HepG2 (cell line): ENCODE data around the gene RBBP8NL. TPM values are rescaled to one million over a fixed set of nuclear protein-coding genes. Genes with fewer than 3 reads are reported as not detected.
A peak's percentile ranks its signal among the peaks of the same experiment; 100 is the strongest.

Experiments used
- CHD4 ChIP-seq: fragments of 200-600 bp; sonication (generic); IDR thresholded peaks from 2 replicates; pipeline ENCODE4 v1.7.0; 2017; ENCODE audit warnings: mild to moderate bottlenecking, low read length, borderline replicate concordance
- CREB1 ChIP-seq, 2 experiments: fragments of 450-650 bp in 1 of 2; IDR thresholded peaks; 2 replicates each; pipeline ENCODE4 v1.6.1; 2016 to 2017; ENCODE audit warnings: control low read depth in 1 of 2, mild to moderate bottlenecking in 1 of 2, missing compliant biosample characterization in 1 of 2, missing genetic modification characterization in 1 of 2
- IRF2 ChIP-seq: IDR thresholded peaks from 2 replicates; pipeline ENCODE4 v1.6.1; 2018; ENCODE audit warnings: missing genetic modification reagents, missing compliant biosample characterization
- MAF1 ChIP-seq: sonication (generic); formaldehyde crosslinking; IDR thresholded peaks from 2 replicates; pipeline ENCODE4 v1.5.0; 2020; ENCODE audit warnings: missing genetic modification reagents, borderline replicate concordance
- MTF1 ChIP-seq: sonication (generic); formaldehyde crosslinking; IDR thresholded peaks from 2 replicates; pipeline ENCODE4 v1.5.0; 2020; ENCODE audit warnings: missing genetic modification reagents
- RORA ChIP-seq: sonication (generic); formaldehyde crosslinking; IDR thresholded peaks from 2 replicates; pipeline ENCODE4 v1.5.0; 2020; ENCODE audit warnings: mild to moderate bottlenecking, missing genetic modification reagents, moderate library complexity
- SP4 ChIP-seq: sonication (generic); formaldehyde crosslinking; IDR thresholded peaks from 2 replicates; pipeline ENCODE4 v1.8.1; 2023; ENCODE audit warnings: mild to moderate bottlenecking, missing genetic modification reagents
- TRIM24 ChIP-seq: sonication (generic); formaldehyde crosslinking; IDR thresholded peaks from 2 replicates; pipeline ENCODE4 v1.8.0; 2022; ENCODE audit warnings: mild to moderate bottlenecking, missing genetic modification reagents
- ZKSCAN5 ChIP-seq: sonication (generic); formaldehyde crosslinking; IDR thresholded peaks from 2 replicates; pipeline ENCODE4 v1.5.1; 2020; ENCODE audit warnings: mild to moderate bottlenecking, missing genetic modification reagents
- ZNF136 ChIP-seq: sonication (generic); formaldehyde crosslinking; IDR thresholded peaks from 2 replicates; pipeline ENCODE4 v1.8.1; 2022; ENCODE audit warnings: low read depth, mild to moderate bottlenecking, moderate library complexity, missing genetic modification reagents
- ZNF33A ChIP-seq: sonication (generic); formaldehyde crosslinking; IDR thresholded peaks from 2 replicates; pipeline ENCODE4 v1.5.1; 2020; ENCODE audit warnings: missing genetic modification reagents, mild to moderate bottlenecking, moderate library complexity, borderline replicate concordance
- ZNF430 ChIP-seq: sonication (generic); formaldehyde crosslinking; IDR thresholded peaks from 2 replicates; pipeline ENCODE4 v1.9.0; 2021; ENCODE audit warnings: mild to moderate bottlenecking, missing genetic modification reagents
- ZNF670 ChIP-seq: sonication (generic); formaldehyde crosslinking; IDR thresholded peaks from 2 replicates; pipeline ENCODE4 v1.8.0; 2022; ENCODE audit warnings: mild to moderate bottlenecking, missing genetic modification reagents, borderline replicate concordance
- ZNF781 ChIP-seq: sonication (generic); formaldehyde crosslinking; IDR thresholded peaks from 2 replicates; pipeline ENCODE4 v1.5.1; 2020; ENCODE audit warnings: borderline replicate concordance, mild to moderate bottlenecking, missing genetic modification reagents; ENCODE audit errors: not compliant biosample characterization
- ZSCAN20 ChIP-seq: sonication (generic); formaldehyde crosslinking; IDR thresholded peaks from 2 replicates; pipeline ENCODE4 v1.4.0; 2020; ENCODE audit warnings: missing genetic modification reagents, mild to moderate bottlenecking, borderline replicate concordance
- polyA plus RNA-seq, 8 experiments: library from polyadenylated mRNA; depleted of rRNA in 3 of 8; stranded (reverse) in 7 of 8; unstranded in 1 of 8; fragments of >200 nt; fragmentation: Illumina TruSeq in 4 of 8; extraction: Trizol in 4 of 8; gene quantifications; 2 replicates each; pipeline versions ENCODE4 v1.2.1 to v1.2.3, GENCODE V29; 2011 to 2016; ENCODE audit warnings: low read depth in 4 of 8, missing spikeins in 1 of 8, mixed read lengths in 1 of 8; ENCODE audit not compliant: insufficient read depth in 1 of 8
- total RNA-seq, 5 experiments: library from RNA; depleted of rRNA; stranded (reverse); fragments of >200 nt; fragmentation: Illumina TruSeq; extraction: Trizol; gene quantifications; 2 replicates each; pipeline ENCODE4 v1.2.3, GENCODE V29; 2016; ENCODE audit warnings: low read depth in 1 of 5
- TF ChIP-seq, protein P1 (sequence below): sonication (generic); formaldehyde crosslinking; IDR thresholded peaks from 2 replicates; pipeline ENCODE4 v1.8.0; 2022; ENCODE audit warnings: missing genetic modification reagents, mild to moderate bottlenecking, inconsistent platforms, borderline replicate concordance
- TF ChIP-seq, protein P2 (sequence below): sonication (generic); formaldehyde crosslinking; IDR thresholded peaks from 2 replicates; pipeline ENCODE4 v1.4.0; 2020; ENCODE audit warnings: missing genetic modification reagents
- TF ChIP-seq, protein P3 (sequence below): sonication (generic); formaldehyde crosslinking; IDR thresholded peaks from 2 replicates; pipeline ENCODE4 v1.4.0; 2020; ENCODE audit warnings: mild to moderate bottlenecking, missing genetic modification reagents
- TF ChIP-seq, protein P4 (sequence below): sonication (generic); formaldehyde crosslinking; IDR thresholded peaks from 2 replicates; pipeline ENCODE4 v1.5.1; 2020; ENCODE audit warnings: mild to moderate bottlenecking, moderate library complexity, missing genetic modification reagents

Gene RBBP8NL
- total and polyA plus RNA-seq, 2 of the 13 experiments (the other 11 are each of a cell fraction or from before 2014, with no cell fraction given) = 0.69 to 0.86 TPM

DNA sequence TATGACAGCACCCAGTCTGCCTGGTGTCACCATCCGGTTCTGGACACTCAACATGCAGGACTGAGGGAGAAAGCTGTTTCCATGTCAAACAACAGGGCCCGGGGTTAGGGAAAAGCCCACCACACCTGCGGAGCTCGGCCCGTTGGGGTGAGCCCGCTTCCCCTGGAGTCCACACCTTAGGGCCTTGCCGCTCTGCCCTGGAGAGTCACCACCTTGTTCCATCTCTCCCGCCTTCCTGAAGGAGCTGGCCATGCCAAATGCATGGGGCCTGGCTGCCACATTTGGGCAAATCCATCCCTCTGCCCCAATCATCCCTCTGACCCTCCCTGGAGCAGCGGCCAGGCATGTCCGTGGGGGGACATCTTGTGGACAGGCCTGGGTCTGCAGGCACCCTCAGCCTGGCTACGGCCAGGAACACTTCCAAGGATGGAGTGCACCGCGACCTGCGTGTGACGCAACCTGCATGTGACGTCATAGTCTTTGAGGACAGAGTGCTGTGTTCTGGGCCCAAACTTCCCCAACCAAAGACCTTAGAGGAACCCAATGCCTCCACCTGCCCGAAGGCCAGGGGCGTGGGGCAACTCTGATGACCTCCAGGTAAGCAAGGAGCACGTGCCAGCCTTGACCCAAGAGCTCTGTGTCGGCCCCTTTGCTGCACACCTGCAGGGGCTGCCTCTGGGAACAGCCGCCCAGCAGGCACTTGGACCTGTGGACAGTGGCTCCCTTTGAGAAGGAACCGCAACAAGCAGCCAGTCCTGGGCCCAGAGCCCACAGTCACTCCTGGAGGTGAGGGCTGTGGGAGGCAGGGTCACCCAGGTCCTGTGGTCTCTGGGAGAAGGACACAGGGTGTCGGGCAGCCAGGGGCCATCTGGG lies 22.0 kb downstream of the RBBP8NL start (continued):
- TF ChIP-seq, protein P1, sequence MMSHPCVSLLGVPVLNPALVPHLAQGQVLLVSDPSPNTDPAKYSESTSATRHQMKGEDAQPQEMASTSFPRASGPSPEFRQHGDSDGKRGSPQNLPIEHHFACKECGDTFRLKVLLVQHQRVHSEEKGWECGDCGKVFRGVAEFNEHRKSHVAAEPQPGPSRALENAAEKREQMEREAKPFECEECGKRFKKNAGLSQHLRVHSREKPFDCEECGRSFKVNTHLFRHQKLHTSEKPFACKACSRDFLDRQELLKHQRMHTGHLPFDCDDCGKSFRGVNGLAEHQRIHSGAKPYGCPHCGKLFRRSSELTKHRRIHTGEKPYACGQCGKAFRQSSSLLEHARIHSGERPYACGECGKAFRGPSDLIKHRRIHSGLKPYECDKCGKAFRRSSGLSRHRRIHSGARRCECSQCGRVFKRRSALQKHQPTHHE (CRISPR knock-in tag) = peak; percentile 74; the same call in 1 of the 2 replicates
- peak; percentile 32; the same call in 1 of the 2 replicates for TF ChIP-seq SP4 (CRISPR knock-in tag)
- TF ChIP-seq, protein P2, sequence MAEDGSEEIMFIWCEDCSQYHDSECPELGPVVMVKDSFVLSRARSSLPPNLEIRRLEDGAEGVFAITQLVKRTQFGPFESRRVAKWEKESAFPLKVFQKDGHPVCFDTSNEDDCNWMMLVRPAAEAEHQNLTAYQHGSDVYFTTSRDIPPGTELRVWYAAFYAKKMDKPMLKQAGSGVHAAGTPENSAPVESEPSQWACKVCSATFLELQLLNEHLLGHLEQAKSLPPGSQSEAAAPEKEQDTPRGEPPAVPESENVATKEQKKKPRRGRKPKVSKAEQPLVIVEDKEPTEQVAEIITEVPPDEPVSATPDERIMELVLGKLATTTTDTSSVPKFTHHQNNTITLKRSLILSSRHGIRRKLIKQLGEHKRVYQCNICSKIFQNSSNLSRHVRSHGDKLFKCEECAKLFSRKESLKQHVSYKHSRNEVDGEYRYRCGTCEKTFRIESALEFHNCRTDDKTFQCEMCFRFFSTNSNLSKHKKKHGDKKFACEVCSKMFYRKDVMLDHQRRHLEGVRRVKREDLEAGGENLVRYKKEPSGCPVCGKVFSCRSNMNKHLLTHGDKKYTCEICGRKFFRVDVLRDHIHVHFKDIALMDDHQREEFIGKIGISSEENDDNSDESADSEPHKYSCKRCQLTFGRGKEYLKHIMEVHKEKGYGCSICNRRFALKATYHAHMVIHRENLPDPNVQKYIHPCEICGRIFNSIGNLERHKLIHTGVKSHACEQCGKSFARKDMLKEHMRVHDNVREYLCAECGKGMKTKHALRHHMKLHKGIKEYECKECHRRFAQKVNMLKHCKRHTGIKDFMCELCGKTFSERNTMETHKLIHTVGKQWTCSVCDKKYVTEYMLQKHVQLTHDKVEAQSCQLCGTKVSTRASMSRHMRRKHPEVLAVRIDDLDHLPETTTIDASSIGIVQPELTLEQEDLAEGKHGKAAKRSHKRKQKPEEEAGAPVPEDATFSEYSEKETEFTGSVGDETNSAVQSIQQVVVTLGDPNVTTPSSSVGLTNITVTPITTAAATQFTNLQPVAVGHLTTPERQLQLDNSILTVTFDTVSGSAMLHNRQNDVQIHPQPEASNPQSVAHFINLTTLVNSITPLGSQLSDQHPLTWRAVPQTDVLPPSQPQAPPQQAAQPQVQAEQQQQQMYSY (CRISPR knock-in tag) = no peak
- peak; percentile 64; the same call in 1 of the 2 replicates for TF ChIP-seq MAF1 (CRISPR knock-in tag)
- no peak for TF ChIP-seq CHD4
- TF ChIP-seq ZNF136 (CRISPR knock-in tag) = 0 out of 2 replicates have a peak, but pooled peaks have one; percentile 71
- TF ChIP-seq MTF1 (CRISPR knock-in tag) = no peak
- TF ChIP-seq ZNF670 (CRISPR knock-in tag) = no peak
- peak; percentile 99 for TF ChIP-seq CREB1 (IDR thresholded peaks at IDR 0.05)
- TF ChIP-seq CREB1 (CRISPR knock-in tag; IDR thresholded peaks at IDR 0.05) = no peak
- TF ChIP-seq IRF2 = 0 out of 2 replicates have a peak, but pooled peaks have one; percentile 12
- peak; percentile 55; the same call in 1 of the 2 replicates for TF ChIP-seq ZKSCAN5
- TF ChIP-seq ZNF430 (CRISPR knock-in tag) = no peak
- no peak for TF ChIP-seq ZNF33A (CRISPR knock-in tag)
- TF ChIP-seq, protein P3, sequence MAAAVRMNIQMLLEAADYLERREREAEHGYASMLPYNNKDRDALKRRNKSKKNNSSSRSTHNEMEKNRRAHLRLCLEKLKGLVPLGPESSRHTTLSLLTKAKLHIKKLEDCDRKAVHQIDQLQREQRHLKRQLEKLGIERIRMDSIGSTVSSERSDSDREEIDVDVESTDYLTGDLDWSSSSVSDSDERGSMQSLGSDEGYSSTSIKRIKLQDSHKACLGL (CRISPR knock-in tag) = no peak; the same call in 1 of the 2 replicates
- TF ChIP-seq ZSCAN20 (CRISPR knock-in tag) = no peak
- no peak for TF ChIP-seq TRIM24 (CRISPR knock-in tag)
- no peak for TF ChIP-seq RORA
- TF ChIP-seq, protein P4, sequence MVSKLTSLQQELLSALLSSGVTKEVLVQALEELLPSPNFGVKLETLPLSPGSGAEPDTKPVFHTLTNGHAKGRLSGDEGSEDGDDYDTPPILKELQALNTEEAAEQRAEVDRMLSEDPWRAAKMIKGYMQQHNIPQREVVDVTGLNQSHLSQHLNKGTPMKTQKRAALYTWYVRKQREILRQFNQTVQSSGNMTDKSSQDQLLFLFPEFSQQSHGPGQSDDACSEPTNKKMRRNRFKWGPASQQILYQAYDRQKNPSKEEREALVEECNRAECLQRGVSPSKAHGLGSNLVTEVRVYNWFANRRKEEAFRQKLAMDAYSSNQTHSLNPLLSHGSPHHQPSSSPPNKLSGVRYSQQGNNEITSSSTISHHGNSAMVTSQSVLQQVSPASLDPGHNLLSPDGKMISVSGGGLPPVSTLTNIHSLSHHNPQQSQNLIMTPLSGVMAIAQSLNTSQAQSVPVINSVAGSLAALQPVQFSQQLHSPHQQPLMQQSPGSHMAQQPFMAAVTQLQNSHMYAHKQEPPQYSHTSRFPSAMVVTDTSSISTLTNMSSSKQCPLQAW (CRISPR knock-in tag) = no peak
- TF ChIP-seq ZNF781 (CRISPR knock-in tag) = no peak
